NCI-H345 treated with DMSO at 0.1 percent for 48 hours (cell line): ENCODE results near the gene EPS8L2.
A peak's percentile ranks its signal among the peaks of the same experiment; 100 is the strongest.

ENCODE experiments used
- DNase-seq: peaks from one replicate; lab custom pipeline; 2025; ENCODE audit not compliant: unreplicated experiment; lab: John Stamatoyannopoulos, UW

Gene EPS8L2

DNA sequence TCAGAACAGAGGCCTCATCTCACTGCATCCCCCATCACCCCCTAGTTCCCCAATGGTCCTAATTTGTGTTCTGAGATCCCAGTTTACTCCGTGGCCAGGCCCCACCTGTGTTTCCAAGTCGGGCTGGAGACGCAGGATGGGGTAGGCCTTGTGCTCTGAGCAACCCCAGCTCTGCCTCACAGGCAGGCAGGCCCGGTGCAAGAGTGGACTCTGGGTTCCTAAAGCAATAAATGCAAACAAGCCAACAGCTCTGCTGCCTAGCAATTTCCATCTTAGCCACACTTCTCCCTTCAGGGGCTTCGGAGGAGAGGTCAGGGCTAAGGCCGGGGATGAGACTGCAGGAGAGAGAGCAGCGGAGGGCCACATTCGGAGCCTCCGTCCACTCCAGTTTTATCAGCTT is 2.5 kb upstream of the EPS8L2 start:
- no peak for DNase-seq

DNA sequence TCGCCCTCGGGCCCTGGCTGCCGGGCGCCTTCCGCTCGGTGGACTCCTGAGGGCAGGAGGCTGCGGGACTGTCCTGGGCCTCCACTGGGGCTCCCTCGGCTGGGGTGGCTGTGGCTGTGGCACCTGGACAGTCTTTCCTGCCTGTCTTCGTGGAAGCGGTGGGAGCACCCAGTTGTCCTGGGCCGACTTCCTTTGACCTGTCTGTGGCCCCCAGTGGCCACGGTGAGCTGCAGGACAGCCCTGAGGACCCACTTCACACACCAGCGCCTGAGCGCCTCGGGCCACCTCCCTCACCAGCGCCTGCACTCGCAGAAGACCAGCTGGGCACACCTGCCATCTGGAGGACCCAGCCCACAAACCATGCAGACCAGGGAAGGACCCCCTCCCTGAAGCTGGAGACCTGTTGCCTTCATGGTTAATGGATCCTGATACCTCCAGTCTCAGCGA is 1.8 kb upstream of the EPS8L2 start:
- no peak for DNase-seq

DNA sequence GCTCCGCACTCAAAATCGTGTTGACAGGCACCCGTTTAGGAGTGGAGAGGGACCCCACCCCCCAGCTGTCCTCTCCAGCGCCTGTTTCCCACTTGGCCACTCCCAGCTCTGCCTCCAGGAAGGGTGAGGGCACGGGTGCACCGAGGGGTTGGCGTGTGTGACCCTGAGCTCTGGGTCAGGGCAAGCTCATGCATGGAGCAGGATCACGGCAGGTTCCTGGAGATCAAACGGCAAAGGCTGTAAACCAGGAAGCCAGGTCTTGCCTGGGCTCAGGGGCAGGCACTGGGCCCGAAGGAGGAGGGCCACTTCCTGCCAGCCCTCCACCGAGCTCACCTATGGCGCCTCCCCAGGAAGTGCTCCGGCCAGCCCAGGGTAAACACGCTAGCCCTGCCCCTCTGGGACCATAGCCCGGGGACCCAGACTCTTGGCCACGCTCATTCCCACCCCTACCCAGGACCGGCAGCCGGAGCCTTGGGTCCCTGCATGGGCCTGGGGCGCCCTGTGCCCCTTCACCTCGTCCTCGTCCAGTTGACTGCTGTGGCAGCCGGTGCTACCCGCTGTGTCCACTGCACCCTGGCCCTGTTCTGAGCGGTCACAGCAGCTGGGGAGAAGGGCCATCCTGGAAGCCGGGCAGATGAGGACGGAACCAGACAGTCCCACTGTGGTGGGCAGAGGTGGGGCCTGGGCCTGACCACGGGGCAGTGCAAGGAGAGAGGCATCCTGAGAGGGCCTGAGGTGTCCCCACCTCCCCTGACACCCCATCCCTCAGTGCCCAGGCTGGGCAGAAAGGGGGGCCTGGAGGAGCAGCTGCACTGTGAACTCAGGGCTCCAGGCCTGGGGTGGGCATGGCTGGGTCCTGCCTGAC is 1.0 kb upstream of the EPS8L2 start:
- DNase-seq: no peak

DNA sequence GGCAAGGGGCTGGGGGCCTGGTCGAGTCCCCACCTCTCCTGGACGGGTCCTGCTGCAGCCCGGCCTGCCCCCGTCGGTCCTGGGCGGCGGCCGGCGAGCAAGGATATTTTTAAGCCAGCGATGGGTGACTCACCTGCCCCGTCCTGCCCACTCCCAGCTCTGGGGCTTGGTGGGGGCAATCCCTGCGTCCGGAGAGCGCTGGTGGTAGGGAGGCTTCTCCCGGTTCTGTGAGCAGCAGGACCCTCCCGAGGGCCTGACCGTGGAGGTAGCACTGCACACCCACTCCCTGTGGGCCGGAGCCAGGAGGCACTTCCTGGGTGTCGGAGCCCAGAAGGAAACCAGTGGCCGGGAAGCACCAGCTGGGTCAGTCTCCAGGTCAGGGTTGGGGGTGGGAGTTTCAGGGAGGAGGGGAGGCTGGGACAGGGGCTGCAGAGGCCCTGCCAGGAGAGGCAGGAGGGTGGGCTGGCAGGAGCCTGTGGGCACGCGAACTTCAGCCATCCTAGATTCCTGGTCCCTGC is 467 bp downstream of the EPS8L2 start:
- DNase-seq: no peak

DNA sequence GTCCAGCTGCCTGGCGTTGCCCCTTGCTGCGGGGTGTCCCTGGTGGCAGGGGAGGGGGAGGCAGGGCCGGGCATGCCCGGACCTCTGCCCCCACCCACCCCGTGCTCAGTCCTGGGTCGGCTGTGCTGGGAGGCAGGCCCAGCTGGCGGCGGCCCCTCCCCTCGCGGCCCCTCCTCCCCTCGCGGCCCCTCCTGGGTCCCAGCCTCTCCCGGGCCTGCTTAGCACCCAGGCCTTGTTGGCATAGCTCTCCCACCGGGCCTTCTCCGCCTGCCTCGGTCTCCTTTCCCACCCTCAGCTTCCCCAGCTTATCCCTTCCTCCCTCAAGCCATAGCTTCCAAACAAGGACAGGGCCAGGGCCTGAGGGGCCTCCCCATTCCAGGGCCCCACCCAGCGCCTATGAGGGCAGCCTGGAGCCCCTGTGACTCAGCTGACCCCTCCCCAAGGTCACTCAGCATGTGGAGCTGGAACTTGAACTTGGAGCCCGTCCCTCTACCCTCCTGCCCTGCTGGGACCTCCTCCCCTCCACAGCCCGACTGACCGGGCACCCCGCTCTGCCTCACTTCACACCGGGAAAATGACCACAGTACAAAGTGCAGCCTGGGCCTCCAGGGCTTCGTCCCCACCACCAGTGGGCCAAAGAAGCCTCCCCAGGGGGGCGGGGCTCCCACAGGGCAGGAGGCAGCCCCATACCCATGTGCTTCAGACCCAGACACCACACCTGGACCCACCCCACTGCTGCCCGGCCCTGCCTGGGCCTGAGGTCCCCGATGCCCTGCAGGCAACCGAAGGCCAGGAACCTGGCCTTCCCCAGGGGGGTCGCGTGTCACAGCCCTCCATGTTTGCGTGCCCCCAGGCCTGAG is 1.2 kb downstream of the EPS8L2 start:
- no peak for DNase-seq

DNA sequence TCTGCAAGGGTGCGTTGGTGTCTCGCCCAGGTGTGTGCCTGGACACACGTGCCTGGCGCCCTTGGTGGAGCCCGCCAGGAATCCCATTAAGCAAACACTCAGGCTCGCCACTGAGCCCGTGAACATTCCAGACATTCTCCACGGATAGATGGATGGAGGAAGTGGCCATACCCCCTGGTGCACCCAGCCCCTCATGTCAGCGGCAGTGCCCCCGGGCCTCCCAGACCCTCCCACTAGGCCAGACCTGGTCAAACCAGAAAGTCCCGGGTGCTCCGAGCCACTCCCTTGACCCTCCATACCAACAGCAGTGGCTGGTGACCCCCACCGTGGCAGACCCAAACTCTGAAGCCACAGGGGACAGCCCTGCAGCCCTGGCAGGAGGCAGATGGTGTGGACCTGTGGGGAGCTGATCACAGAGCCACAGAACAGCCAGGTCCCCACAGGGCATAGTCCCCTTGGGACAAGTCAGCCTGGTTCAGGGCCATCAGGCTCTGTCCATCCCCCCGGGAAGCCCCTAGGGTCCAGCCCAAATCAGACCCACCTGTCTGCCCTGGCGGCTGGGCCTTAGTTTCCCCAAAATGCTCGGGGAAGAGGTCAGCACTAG is 1.9 kb downstream of the EPS8L2 start:
- DNase-seq: no peak

DNA sequence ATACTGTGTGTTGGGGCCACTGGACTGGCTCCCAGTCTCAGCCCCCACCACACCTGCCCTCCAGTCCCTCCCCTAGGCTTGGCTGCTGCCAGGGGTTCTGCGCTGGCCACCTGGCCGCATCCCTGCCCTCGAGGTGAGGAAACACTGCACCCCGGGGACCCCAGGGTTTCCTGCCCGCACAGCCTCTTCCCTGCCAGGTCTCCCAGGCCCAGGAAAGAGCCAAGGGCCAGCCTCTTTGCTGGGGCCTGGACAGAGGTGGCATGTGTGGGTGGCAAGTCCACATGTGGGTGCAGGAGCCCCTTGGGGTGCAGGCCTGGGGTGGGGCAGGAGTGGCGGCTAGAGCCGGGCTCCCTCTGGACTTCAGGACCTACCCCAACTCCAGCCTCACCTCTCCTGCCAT is 2.5 kb downstream of the EPS8L2 start:
- no peak for DNase-seq

DNA sequence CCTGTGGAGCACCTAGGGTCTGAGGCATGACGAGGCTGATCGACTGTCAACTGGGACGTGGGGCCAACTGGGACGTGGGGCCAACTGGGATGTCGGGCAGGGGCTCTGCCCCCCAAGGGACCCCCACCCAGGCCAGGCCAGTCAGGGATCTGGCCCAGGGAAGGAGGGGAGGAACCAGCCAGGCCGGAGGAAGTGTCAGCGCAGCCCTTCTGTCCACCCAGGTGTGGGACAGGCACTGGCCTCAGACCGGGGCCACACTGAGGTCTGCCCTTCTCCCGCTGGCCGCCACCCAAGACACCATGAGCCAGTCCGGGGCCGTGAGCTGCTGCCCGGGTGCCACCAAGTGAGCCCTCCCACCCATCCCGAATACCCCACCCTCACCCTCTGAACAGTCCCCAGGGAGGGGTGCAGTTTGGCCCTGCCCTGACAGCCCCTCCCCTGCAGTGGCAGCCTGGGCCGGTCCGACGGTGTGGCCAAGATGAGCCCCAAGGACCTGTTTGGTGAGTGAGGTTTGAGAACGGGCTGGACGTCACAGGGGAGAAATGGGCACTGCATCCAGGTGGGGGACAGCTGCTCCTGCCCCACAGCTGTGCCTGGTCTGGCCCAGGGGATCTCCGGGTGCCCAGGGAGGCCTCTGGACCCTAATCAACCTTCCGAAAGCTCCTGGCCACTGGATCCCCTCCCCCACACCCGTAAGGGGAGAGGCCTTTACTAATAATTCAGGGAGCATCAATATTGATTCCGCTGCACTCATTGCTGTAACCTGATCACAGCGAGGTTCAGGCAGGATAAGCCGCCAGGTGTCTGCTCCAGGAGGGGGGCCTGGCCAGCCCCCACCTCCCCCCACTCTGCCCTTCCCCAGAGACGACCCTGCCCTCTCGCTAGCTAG is 3.3 kb downstream of the EPS8L2 start:
- no peak for DNase-seq

DNA sequence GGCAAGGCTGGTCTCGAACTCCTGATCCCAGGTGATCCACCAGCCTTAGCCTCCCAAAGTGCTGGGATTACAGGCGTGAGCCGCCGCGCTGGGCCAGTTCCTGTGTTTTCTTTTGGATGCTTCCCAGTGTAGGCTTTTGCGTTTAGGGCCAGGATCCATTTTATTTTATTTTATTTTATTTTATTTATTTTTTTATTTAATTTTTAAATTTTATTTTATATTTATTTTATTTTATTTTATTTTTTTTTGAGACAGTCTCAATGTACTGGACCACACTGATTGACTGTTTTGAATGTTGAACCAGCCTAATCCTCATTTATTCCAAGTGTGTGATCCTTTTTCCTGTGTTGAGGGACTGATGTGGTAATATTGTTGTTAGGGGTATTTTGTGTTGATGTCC is 8.4 kb downstream of the EPS8L2 start:
- no peak for DNase-seq

DNA sequence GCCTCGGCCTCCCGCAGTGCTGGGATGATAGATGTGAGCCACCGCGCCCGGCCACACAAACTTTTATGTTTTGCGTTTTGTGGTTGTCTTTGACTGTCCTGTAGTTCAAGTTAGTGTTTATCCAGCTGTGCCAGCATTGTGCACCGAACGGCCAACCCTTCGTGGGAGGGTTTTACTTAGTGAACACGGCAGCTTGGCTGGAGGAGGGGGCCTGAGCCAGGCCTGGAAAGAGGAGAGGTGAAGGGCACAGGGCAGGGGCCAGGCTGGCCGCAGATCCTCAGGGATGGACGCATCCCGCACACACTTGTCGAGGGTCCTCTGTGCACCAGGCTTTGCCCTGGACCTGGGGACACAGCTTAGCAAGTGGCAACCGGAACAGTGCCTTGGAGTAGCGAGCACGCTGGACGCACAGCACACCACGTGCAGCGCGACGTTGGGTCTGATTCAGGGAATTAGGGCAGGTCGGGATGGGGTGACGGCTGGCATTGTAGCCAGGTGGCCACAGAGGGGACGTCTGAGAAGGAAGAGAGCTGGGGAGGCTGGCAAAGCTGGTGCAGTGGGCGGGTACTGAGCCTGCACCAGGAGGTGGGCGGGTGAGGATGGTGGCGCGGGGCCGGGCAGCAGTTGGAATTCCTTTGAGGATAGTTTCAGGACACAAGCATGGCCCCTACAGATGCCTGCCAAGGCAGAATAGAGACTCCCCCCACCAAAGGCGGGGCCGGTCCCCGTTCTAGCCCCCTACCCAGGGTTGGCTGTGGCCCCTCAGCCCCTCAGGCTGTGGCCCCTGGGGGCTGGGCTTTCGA is 13.4 kb downstream of the EPS8L2 start:
- DNase-seq: no peak

DNA sequence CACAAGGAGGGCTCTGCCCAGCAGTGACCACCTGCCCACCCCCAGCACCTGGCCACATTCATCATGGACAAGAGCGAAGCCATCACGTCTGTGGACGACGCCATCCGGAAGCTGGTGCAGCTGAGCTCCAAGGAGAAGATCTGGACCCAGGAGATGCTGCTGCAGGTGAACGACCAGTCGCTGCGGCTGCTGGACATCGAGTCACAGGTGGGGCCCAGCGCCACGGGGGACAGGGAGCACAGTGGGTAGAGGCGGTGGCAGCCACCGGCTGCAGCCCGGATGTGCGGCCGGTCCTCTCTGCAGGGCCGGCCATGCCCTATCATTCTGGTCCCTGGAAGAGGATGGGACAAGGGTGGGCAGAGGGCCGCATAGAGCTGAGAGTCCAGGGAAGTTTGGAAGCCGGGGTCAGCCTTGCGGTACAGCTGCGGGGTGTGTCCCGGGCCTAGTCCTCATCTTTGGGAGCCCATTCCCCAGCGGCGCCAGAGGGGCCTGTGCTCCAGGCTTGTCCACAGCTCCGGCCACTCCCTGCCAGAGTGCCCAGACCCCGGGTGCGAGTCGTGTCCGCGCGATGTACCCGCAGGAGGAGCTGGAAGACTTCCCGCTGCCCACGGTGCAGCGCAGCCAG is 14.1 kb downstream of the EPS8L2 start:
- DNase-seq: no peak

DNA sequence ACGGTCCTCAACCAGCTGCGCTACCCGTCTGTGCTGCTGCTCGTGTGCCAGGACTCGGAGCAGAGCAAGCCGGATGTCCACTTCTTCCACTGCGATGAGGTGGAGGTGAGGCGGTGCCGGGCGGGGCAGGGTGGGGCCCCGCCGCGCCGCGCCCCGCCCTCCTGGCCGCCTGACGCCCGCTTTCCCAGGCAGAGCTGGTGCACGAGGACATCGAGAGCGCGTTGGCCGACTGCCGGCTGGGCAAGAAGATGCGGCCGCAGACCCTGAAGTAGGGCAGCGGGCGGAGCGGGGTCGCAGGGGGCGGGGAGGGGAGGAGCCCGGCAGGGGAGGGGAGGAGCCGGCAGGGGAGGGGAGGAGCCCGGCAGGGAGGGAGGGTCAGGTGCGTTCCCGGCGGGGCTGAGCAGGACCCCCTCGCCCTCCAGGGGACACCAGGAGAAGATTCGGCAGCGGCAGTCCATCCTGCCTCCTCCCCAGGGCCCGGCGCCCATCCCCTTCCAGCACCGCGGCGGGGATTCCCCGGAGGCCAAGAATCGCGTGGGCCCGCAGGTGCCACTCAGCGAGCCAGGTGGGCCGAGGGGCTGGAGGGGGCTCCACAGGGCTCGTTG is 14.7 kb downstream of the EPS8L2 start:
- DNase-seq: peak; percentile 10

DNA sequence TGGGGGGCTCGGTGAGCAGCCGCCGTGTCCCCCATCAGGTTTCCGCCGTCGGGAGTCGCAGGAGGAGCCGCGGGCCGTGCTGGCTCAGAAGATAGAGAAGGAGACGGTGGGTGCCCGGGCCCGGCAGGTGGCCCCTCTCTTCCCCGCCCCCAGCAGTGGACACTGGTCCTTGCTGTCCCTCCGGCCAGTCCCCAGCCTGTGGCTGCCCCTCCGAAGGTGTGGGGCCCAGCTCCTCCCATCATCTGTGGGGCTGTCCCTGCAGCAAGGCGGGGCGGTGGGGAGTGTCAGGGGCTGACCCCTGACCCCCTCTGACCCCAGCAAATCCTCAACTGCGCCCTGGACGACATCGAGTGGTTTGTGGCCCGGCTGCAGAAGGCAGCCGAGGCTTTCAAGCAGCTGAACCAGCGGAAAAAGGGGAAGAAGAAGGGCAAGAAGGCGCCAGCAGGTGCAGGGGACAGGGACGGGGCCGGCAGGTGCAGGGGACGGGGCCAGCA is 15.3 kb downstream of the EPS8L2 start:
- DNase-seq: no peak

DNA sequence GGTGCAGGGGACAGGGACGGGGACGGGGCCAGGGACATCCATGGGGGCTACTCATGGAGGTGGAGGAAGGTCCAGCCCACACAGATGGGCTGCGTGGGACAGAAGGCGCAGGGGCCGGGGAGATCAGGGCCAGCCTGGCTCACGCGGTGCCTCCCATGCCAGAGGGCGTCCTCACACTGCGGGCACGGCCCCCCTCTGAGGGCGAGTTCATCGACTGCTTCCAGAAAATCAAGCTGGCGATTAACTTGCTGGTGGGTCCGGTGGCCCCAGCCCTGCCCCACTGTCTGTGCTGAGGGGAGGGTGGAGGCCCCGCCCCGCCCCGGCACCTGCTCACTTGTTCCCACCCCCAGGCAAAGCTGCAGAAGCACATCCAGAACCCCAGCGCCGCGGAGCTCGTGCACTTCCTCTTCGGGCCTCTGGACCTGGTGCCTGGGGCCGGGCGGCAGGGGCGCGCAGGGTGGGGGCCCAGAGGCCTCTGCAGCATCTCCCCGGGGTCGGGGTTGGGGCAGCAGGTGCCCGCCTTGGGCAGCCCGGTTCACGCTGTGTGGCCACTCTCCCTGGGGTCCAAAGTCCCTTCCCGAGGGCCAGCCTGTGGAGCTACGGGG is 15.8 kb downstream of the EPS8L2 start:
- DNase-seq: peak; percentile 63

DNA sequence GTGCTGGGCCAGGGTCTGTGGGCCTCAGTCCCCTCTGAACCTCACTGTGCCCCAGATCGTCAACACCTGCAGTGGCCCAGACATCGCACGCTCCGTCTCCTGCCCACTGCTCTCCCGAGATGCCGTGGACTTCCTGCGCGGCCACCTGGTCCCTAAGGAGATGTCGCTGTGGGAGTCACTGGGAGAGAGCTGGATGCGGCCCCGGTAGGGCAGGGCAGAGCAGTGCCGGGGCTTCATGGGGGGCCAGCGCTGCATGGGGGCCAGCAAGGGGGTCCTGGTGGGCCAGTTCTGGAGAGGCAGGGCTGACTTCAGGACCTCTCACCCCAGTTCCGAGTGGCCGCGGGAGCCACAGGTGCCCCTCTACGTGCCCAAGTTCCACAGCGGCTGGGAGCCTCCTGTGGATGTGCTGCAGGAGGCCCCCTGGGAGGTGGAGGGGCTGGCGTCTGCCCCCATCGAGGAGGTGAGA is 16.3 kb downstream of the EPS8L2 start:
- DNase-seq: no peak

DNA sequence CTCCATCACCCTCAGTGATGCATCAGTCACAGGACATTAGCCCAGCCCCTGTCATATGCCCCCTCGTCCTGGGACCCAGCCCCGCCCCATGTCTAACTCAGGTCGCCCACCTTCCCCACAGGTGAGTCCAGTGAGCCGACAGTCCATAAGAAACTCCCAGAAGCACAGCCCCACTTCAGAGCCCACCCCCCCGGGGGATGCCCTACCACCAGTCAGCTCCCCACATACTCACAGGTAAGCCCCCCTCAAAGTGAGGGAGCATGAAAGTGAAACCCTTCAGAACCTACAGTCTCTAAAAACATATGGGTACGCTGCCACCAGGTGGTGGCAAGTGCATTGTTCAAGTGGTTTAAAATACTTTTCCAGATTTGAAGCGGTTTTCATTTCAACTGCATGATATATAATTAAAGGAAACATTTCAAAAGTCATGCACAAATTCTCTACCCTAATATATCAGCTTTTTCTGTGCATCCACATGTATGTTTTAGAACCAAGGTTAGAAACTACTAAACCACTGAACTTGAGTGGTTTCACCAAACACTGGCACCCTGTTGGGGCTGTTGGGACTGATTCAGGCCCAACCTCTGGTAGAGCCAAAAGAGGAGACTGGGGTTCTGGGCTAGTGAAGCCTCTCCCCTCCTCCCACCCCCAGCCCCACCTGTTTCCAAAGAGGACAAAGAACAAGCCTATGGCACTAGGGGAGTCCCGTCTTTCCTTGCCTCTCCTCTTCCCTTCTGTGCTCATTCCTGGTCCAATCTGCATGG is 17.3 kb downstream of the EPS8L2 start:
- DNase-seq: peak; percentile 71

DNA sequence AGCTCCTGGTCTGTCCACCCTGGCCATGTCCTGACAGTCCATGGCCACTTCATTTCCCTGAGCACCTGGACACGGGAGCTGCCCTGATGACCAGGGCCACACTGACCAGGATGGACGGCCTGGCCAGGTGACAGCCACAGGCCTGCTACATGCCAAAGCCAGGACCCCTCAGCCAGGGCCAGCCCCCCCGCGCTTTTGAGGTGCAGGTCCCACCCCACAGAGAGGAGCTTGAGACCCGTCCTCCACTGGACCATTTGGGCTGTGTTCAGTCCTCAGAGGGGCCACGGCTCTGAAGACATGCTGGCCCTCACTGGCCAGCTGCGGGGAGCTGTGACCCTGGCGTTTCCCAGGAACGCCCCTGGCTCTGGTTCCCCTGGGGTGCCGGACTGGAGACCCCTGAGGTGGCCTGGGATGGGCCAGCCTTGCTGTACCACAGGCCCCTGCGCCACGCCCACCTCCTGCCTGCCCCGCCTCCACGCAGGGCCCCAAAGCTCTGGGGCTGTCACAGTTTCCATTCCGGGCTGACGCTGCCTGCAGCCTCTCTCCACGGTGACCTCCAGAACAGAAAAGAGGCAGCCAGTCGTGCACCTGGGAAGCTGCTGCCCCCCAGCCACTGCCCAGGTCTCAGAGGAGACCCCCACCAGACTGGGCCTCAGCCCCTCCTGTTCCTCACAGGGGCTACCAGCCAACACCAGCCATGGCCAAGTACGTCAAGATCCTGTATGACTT is 18.2 kb downstream of the EPS8L2 start:
- DNase-seq: no peak
